Suprapubic skin (tissue), 3 donors: ENCODE results near the gene CMKLR1.

Experiments used
- CTCF ChIP-seq, 2 donors: fragments of 200-600 bp in 1 of 2; fragments of 450-650 bp in 1 of 2; sonication (generic) in 1 of 2; IDR thresholded peaks; one replicate each; pipeline ENCODE4 v1.5.1; 2016 to 2019; ENCODE audit warnings: antibody characterized with exemption in 2 of 2, mild to moderate bottlenecking in 1 of 2, moderate library complexity in 1 of 2
- EP300 ChIP-seq: sonication (generic); formaldehyde crosslinking; IDR thresholded peaks from one replicate; pipeline ENCODE4 v1.6.1; 2017; ENCODE audit warnings: antibody characterized with exemption

GRCh38 chr12:108240928-108241327, 98.2 kb downstream of the CMKLR1 start:
- TF ChIP-seq CTCF (IDR thresholded peaks at IDR 0.05) = no peak
- TF ChIP-seq EP300 = no peak
